CD14-positive monocyte (primary cell): Measurements from ENCODE around the gene ING2. TPM values are rescaled to one million over a fixed set of nuclear protein-coding genes. Genes with fewer than 3 reads are reported as not detected.
"Not testable (repeated sequence)": the region's sequence is repeated elsewhere in the genome, so short reads cannot be mapped to it uniquely, and the experiment has no call there.

Experiments used
- DNase-seq, 3 donors: peaks; one replicate each; pipeline ENCODE4 v3.0.0-alpha.2; 2011 to 2022
- H2AFZ ChIP-seq: 2 replicates; pipeline ENCODE4 v1.6.0; 2012; ENCODE audit warnings: mild to moderate bottlenecking, low read depth, low read length, inconsistent platforms; ENCODE audit not compliant: insufficient read depth, poor library complexity, severe bottlenecking
- H3K27ac ChIP-seq, 2 donors: 1 replicate in 1 of 2; 2 replicates in 1 of 2; pipeline ENCODE4 v1.5.1; 2012 to 2013; ENCODE audit warnings: low read length in 2 of 2, control low read depth in 1 of 2, inconsistent platforms in 1 of 2, low read depth in 1 of 2, mild to moderate bottlenecking in 1 of 2
- H3K27me3 ChIP-seq, 2 donors: one replicate each; pipeline versions ENCODE4 v1.6.0 to v1.6.1; 2011 to 2013; ENCODE audit warnings: low read length in 2 of 2; ENCODE audit not compliant: control insufficient read depth in 2 of 2, insufficient read depth in 2 of 2
- H3K36me3 ChIP-seq, 2 donors: replicated peaks in 1 of 2; 1 replicate in 1 of 2; 2 replicates in 1 of 2; pipeline versions ENCODE4 v1.5.1 to v1.6.1; 2012 to 2013; ENCODE audit warnings: low read length in 2 of 2, control low read depth in 1 of 2, inconsistent platforms in 1 of 2, mild to moderate bottlenecking in 1 of 2; ENCODE audit not compliant: insufficient read depth in 2 of 2, control insufficient read depth in 1 of 2
- H3K4me1 ChIP-seq, 2 donors: 1 replicate in 1 of 2; 2 replicates in 1 of 2; pipeline versions ENCODE4 v1.5.1 to v1.6.1; 2012 to 2013; ENCODE audit warnings: low read length in 2 of 2, control low read depth in 1 of 2, inconsistent platforms in 1 of 2, mild to moderate bottlenecking in 1 of 2, moderate library complexity in 1 of 2; ENCODE audit not compliant: insufficient read depth in 2 of 2, control insufficient read depth in 1 of 2
- H3K4me2 ChIP-seq: replicated peaks from 2 replicates; pipeline ENCODE3; 2012; ENCODE audit warnings: low read length, moderate library complexity, mild to moderate bottlenecking; ENCODE audit not compliant: poor library complexity, severe bottlenecking; ENCODE audit errors: extremely low read depth
- H3K4me3 ChIP-seq, 3 experiments: fragments of 200-600 bp in 1 of 3; sonication (generic) in 1 of 3; replicated peaks in 1 of 3; 1 replicate in 2 of 3; 2 replicates in 1 of 3; pipeline ENCODE4 v1.5.1; 2011 to 2013; ENCODE audit warnings: low read length in 3 of 3, mild to moderate bottlenecking in 3 of 3, control low read depth in 2 of 3, low read depth in 2 of 3, inconsistent platforms in 1 of 3, moderate library complexity in 1 of 3
- H3K79me2 ChIP-seq: 2 replicates; pipeline ENCODE4 v1.6.0; 2012; ENCODE audit warnings: mild to moderate bottlenecking, control low read depth, inconsistent platforms, low read length, moderate library complexity; ENCODE audit not compliant: insufficient read depth
- H3K9ac ChIP-seq: 2 replicates; pipeline ENCODE4 v1.6.0; 2017; ENCODE audit warnings: low read length, mild to moderate bottlenecking; ENCODE audit not compliant: insufficient read depth, poor library complexity, severe bottlenecking
- H3K9me3 ChIP-seq, 2 donors: replicated peaks in 1 of 2; 1 replicate in 1 of 2; 2 replicates in 1 of 2; pipeline versions ENCODE4 v1.5.1 to v1.6.1; 2012 to 2013; ENCODE audit warnings: low read length in 2 of 2, control low read depth in 1 of 2; ENCODE audit not compliant: control insufficient read depth in 1 of 2, insufficient read depth in 1 of 2
- H4K20me1 ChIP-seq: 2 replicates; pipeline ENCODE4 v1.6.0; 2012; ENCODE audit warnings: mild to moderate bottlenecking, low read length, control low read depth, moderate library complexity; ENCODE audit not compliant: insufficient read depth
- H3K27ac Mint-ChIP-seq, 7 donors: one replicate each; pipeline ENCODE4 v1.8.0; 2020; ENCODE audit warnings: mild to moderate bottlenecking in 7 of 7, mixed read lengths in 7 of 7, moderate library complexity in 6 of 7, inconsistent platforms in 2 of 7
- H3K27me3 Mint-ChIP-seq, 3 donors: one replicate each; pipeline ENCODE4 v1.8.0; 2021 to 2022; ENCODE audit warnings: low read depth in 3 of 3, mild to moderate bottlenecking in 3 of 3, mixed read lengths in 3 of 3, moderate library complexity in 3 of 3, inconsistent platforms in 1 of 3
- H3K36me3 Mint-ChIP-seq, 2 donors: one replicate each; pipeline ENCODE4 v1.8.0; 2020; ENCODE audit warnings: mixed read lengths in 2 of 2, inconsistent platforms in 1 of 2, mild to moderate bottlenecking in 1 of 2
- H3K4me1 Mint-ChIP-seq: one replicate; pipeline ENCODE4 v1.8.0; 2020; ENCODE audit warnings: mild to moderate bottlenecking, mixed read lengths
- H3K4me3 Mint-ChIP-seq, 2 donors: one replicate each; pipeline ENCODE4 v1.8.0; 2020; ENCODE audit warnings: mild to moderate bottlenecking in 2 of 2, mixed read lengths in 2 of 2, moderate library complexity in 1 of 2
- H3K9me3 Mint-ChIP-seq, 7 donors: one replicate each; pipeline ENCODE4 v1.8.0; 2020 to 2022; ENCODE audit warnings: mixed read lengths in 7 of 7, mild to moderate bottlenecking in 6 of 7, moderate library complexity in 6 of 7, inconsistent platforms in 2 of 7
- WGBS: methylation state at CpG from one replicate; pipeline ENCODE4 v1.1.5; 2013; ENCODE audit warnings: missing lambda C conversion rate; ENCODE audit not compliant: insufficient coverage; 5-methylcytosine and 5-hydroxymethylcytosine counted together
- intact Hi-C, 2 donors: fragments of 100-400 bp; cut with micrococcal nuclease; formaldehyde crosslinking; loops; one replicate each; pipeline versions ENCODE4 v1.15.0 to v1.15.1; 2023
- polyA plus RNA-seq, 3 donors: library from polyadenylated mRNA; depleted of rRNA in 1 of 3; unstranded in 2 of 3; stranded (reverse) in 1 of 3; fragments of 300-500 nt in 2 of 3; fragments of >200 nt in 1 of 3; fragmentation: Illumina TruSeq in 2 of 3; gene quantifications; 1 replicate in 2 of 3; 2 replicates in 1 of 3; pipeline ENCODE4 v1.2.3, GENCODE V29; 2012 to 2021
- TF ChIP-seq, protein P1 (sequence below): fragments of 200-600 bp; IDR thresholded peaks from one replicate; pipeline ENCODE4 v1.8.0; 2022; ENCODE audit warnings: antibody characterized with exemption, mild to moderate bottlenecking

The ING2 gene
- polyA plus RNA-seq, 3 donors: 6.6 to 12.2 (median 10.5) TPM

- Mint-ChIP-seq H3K36me3 (peaks cover 0 to 3% of the 10 kb centered on the region in 2 donors), H3K27ac (no peak overlapping the region), H3K27me3 (peaks cover 0 to 2% (median 0%) of the 10 kb centered on the region in 3 donors), H3K4me1 (peaks cover 18% of the 10 kb centered on the region), H3K4me3 (no peak overlapping the region), H3K9me3 (peaks cover 0 to 4% (median 1%) of the 10 kb centered on the region in 7 donors)
- intact Hi-C loops: no loop called here
- no peak overlapping the region for H3K4me2 ChIP-seq
- no peaks in the 10 kb centered on the region for H3K79me2 ChIP-seq
- WGBS: 100% methylated on average over 1 of the region's 5 CpGs
- no peak overlapping the region for H3K4me3 ChIP-seq
- no peak for DNase-seq
- no peak overlapping the region for H3K27ac ChIP-seq
- TF ChIP-seq, protein P1, sequence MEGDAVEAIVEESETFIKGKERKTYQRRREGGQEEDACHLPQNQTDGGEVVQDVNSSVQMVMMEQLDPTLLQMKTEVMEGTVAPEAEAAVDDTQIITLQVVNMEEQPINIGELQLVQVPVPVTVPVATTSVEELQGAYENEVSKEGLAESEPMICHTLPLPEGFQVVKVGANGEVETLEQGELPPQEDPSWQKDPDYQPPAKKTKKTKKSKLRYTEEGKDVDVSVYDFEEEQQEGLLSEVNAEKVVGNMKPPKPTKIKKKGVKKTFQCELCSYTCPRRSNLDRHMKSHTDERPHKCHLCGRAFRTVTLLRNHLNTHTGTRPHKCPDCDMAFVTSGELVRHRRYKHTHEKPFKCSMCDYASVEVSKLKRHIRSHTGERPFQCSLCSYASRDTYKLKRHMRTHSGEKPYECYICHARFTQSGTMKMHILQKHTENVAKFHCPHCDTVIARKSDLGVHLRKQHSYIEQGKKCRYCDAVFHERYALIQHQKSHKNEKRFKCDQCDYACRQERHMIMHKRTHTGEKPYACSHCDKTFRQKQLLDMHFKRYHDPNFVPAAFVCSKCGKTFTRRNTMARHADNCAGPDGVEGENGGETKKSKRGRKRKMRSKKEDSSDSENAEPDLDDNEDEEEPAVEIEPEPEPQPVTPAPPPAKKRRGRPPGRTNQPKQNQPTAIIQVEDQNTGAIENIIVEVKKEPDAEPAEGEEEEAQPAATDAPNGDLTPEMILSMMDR: no peak
- H3K4me1 ChIP-seq: peaks cover 5 to 8% of the 10 kb centered on the region in 2 donors
- H3K36me3 ChIP-seq: peaks cover 3 to 5% of the 10 kb centered on the region in 2 donors
- H3K27me3 ChIP-seq: no peaks in the 10 kb centered on the region
- H3K9ac ChIP-seq: no peak overlapping the region
- H2AFZ ChIP-seq: no peak overlapping the region
- H3K9me3 ChIP-seq: no peaks in the 10 kb centered on the region
- no peaks in the 10 kb centered on the region for H4K20me1 ChIP-seq
These were observed 46.9 kb upstream of the ING2 start for GRCh38 chr4:183458005-183458404.

DNA sequence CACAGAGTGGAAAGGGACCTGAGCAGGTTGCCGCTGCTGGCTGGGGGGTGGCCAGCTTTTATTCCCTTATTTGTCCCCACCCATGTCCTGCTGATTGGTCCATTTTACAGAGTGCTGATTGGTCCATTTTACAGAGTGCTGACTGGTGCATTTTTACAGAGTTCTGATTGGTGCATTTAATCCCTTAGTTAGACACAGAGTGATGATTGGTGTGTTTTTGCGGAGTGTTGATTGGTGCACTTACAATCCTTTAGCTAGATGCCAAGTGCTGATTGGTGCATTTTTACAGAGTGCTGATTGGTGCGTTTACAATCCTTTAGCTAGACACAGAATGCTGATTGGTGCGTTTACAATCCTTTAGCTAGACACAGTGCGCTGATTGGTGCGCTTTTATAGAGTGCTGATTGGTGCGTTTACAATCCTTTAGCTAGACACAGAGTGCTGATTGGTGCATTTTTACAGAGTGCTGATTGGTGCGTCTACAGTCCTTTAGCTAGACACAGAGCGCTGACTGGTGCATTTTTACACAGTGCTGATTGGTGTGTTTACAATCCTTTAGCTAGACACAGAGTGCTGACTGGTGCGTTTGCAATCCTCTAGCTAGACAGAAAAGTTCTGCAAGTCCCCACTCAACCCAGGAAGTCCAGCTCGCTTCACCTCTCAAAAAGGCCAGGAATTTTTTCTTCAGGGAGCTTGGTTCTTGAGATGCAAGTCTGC lies 40.8 kb upstream of the ING2 start:
- H3K79me2 ChIP-seq, H3K27ac ChIP-seq, H3K4me1 Mint-ChIP-seq, H3K9ac ChIP-seq, H3K4me2 ChIP-seq, H3K4me1 ChIP-seq, DNase-seq, H3K9me3 ChIP-seq, H3K27me3 ChIP-seq, H3K4me3 Mint-ChIP-seq, H3K27ac Mint-ChIP-seq, H3K27me3 Mint-ChIP-seq, H2AFZ ChIP-seq, H3K36me3 Mint-ChIP-seq, intact Hi-C loops, H3K4me3 ChIP-seq, H4K20me1 ChIP-seq, H3K36me3 ChIP-seq: not testable (repeated sequence)
- WGBS: 80% methylated on average over 7 of the region's 11 CpGs
- peaks cover 10 to 32% (median 21%) of the 10 kb centered on the region in 7 donors for H3K9me3 Mint-ChIP-seq

DNA sequence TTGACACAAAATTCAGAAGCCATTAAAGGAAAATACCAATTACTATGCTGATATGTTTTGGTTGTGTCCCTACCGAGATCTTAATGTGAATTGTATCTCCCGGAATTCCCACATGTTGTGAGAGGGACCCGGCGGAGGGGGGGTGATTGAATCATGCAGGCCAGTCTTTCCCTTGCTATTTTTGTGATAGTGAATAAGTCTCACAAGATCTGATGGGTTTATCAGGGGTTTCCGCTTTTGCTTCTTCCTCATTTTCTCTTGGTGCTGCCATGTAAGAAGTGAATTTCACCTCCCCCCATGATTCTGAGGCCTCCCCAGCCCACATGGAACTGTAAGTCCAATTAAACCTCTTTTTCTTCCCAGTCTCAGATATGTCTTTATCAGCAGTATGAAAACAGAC lies 39.0 kb upstream of the ING2 start:
- H3K4me1 ChIP-seq, H2AFZ ChIP-seq, H3K27me3 Mint-ChIP-seq, H3K9ac ChIP-seq, H3K36me3 Mint-ChIP-seq, H3K9me3 ChIP-seq, H3K27ac ChIP-seq, H3K27me3 ChIP-seq, intact Hi-C loops, H3K4me3 ChIP-seq, H4K20me1 ChIP-seq, H3K4me2 ChIP-seq, H3K36me3 ChIP-seq, H3K4me3 Mint-ChIP-seq, H3K79me2 ChIP-seq: not testable (repeated sequence)
- no CpG with 5 or more reads among the region's 5 CpGs for WGBS
- H3K4me1 Mint-ChIP-seq: peaks cover 15% of the 10 kb centered on the region
- peaks cover 10 to 32% (median 21%) of the 10 kb centered on the region in 7 donors for H3K9me3 Mint-ChIP-seq
- DNase-seq: peak in 2 of 3 donors; percentile 24 to 56
- H3K27ac Mint-ChIP-seq: peak overlapping the region in 3 of 7 donors; percentile 61 to 91 (median 85)
